SKM-1 treated with dmso at 0.1 percent for 144 hours (cell line): ENCODE data around the gene PPTC7.
"Not testable (repeated sequence)": the region's sequence is repeated elsewhere in the genome, so short reads cannot be mapped to it uniquely, and the experiment has no call there.

Source experiments
- DNase-seq: peaks from one replicate; lab custom pipeline; 2025; ENCODE audit not compliant: unreplicated experiment; lab: John Stamatoyannopoulos, UW

The PPTC7 gene

GRCh38 chr12:110587102-110587501, 4.0 kb upstream of the PPTC7 start:
- DNase-seq = not testable (repeated sequence)

GRCh38 chr12:110585231-110585799, 2.2 kb upstream of the PPTC7 start:
- no peak for DNase-seq

GRCh38 chr12:110582276-110583136, 612 bp downstream of the PPTC7 start:
- DNase-seq = no peak

GRCh38 chr12:110581931-110582275, 1.2 kb downstream of the PPTC7 start:
- no peak for DNase-seq

GRCh38 chr12:110579535-110580253, 3.4 kb downstream of the PPTC7 start:
- DNase-seq = no peak

GRCh38 chr12:110578694-110579534, 4.2 kb downstream of the PPTC7 start:
- DNase-seq = no peak

- DNase-seq = peak; percentile 24
Measured at GRCh38 chr12:110577864-110578693, 5.0 kb downstream of the PPTC7 start.

GRCh38 chr12:110576504-110576903, 6.6 kb downstream of the PPTC7 start:
- no peak for DNase-seq

GRCh38 chr12:110575326-110575725, 7.8 kb downstream of the PPTC7 start:
- no peak for DNase-seq

GRCh38 chr12:110574717-110575230, 8.3 kb downstream of the PPTC7 start:
- DNase-seq = not testable (repeated sequence)

GRCh38 chr12:110574044-110574443, 9.1 kb downstream of the PPTC7 start:
- DNase-seq = no peak

GRCh38 chr12:110570798-110571197, 12.3 kb downstream of the PPTC7 start:
- DNase-seq = not testable (repeated sequence)

GRCh38 chr12:110569838-110570237, 13.3 kb downstream of the PPTC7 start:
- not testable (repeated sequence) for DNase-seq

GRCh38 chr12:110568752-110569151, 14.4 kb downstream of the PPTC7 start:
- DNase-seq = no peak

GRCh38 chr12:110566993-110567392, 16.1 kb downstream of the PPTC7 start:
- no peak for DNase-seq

- DNase-seq = no peak
Measured at GRCh38 chr12:110565894-110566871, 16.9 kb downstream of the PPTC7 start.

- no peak for DNase-seq
Measured at GRCh38 chr12:110564471-110564991, 18.6 kb downstream of the PPTC7 start.

- no peak for DNase-seq
Measured at GRCh38 chr12:110563702-110564470, 19.2 kb downstream of the PPTC7 start.
